Measurements from ENCODE around the gene IRF6.

GRCh38 chr1:209787551-209787950 is 18.4 kb downstream of the IRF6 start:
- TF ChIP-seq CTCF (IDR thresholded peaks at IDR 0.05), result no peak
- TF ChIP-seq POLR2A (IDR thresholded peaks at IDR 0.05), result no peak
